NB4 (cell line): ENCODE results near the gene LRIT3.

Experiments used
- TF ChIP-seq, protein P1 (sequence below): IDR thresholded peaks from one replicate; pipeline ENCODE4 v1.5.1; 2012; ENCODE audit warnings: low read depth, low read length
- TF ChIP-seq, protein P2 (sequence below): IDR thresholded peaks from 2 replicates; pipeline ENCODE4 v1.6.1; 2011; ENCODE audit warnings: low read depth, low read length

DNA sequence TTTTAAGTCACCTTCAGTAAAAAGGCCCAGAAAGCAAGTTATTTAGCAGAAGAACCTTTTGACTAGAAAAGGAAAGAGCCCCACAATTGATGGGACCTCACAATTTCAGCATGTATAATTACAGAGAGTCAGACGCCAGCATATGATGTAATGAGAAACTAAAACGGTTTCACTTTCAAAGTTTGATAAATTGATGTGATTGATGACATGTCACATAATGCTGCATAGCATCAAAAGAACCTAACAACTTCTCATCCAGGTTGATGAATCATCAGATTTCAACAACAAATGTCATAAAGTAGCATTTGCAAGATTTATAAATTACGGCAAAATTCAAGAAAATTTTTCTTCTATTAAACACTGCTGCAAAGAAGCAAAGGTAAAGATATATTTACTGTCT lies 36.2 kb upstream of the LRIT3 start:
- TF ChIP-seq, protein P1, sequence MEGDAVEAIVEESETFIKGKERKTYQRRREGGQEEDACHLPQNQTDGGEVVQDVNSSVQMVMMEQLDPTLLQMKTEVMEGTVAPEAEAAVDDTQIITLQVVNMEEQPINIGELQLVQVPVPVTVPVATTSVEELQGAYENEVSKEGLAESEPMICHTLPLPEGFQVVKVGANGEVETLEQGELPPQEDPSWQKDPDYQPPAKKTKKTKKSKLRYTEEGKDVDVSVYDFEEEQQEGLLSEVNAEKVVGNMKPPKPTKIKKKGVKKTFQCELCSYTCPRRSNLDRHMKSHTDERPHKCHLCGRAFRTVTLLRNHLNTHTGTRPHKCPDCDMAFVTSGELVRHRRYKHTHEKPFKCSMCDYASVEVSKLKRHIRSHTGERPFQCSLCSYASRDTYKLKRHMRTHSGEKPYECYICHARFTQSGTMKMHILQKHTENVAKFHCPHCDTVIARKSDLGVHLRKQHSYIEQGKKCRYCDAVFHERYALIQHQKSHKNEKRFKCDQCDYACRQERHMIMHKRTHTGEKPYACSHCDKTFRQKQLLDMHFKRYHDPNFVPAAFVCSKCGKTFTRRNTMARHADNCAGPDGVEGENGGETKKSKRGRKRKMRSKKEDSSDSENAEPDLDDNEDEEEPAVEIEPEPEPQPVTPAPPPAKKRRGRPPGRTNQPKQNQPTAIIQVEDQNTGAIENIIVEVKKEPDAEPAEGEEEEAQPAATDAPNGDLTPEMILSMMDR: no peak
- TF ChIP-seq, protein P2, sequence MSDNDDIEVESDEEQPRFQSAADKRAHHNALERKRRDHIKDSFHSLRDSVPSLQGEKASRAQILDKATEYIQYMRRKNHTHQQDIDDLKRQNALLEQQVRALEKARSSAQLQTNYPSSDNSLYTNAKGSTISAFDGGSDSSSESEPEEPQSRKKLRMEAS: no peak
